Gastrocnemius medialis (tissue), 4 donors: ENCODE measurements around the gene TMEM201.

Experiments used
- POLR2A ChIP-seq, 2 donors: fragments of 450-650 bp; IDR thresholded peaks; one replicate each; pipeline ENCODE4 v1.6.1; 2017; ENCODE audit warnings: antibody characterized with exemption in 2 of 2, mild to moderate bottlenecking in 2 of 2, moderate library complexity in 2 of 2
- TF ChIP-seq, protein P1 (sequence below), 5 experiments: fragments of 450-650 bp in 3 of 5; fragments of 200-600 bp in 2 of 5; sonication (generic) in 2 of 5; IDR thresholded peaks in 4 of 5; conservative IDR thresholded peaks in 1 of 5; 1 replicate in 4 of 5; 2 replicates in 1 of 5; pipeline ENCODE4 v1.5.1; 2016 to 2019; ENCODE audit warnings: antibody characterized with exemption in 5 of 5, mild to moderate bottlenecking in 3 of 5, moderate library complexity in 3 of 5

DNA sequence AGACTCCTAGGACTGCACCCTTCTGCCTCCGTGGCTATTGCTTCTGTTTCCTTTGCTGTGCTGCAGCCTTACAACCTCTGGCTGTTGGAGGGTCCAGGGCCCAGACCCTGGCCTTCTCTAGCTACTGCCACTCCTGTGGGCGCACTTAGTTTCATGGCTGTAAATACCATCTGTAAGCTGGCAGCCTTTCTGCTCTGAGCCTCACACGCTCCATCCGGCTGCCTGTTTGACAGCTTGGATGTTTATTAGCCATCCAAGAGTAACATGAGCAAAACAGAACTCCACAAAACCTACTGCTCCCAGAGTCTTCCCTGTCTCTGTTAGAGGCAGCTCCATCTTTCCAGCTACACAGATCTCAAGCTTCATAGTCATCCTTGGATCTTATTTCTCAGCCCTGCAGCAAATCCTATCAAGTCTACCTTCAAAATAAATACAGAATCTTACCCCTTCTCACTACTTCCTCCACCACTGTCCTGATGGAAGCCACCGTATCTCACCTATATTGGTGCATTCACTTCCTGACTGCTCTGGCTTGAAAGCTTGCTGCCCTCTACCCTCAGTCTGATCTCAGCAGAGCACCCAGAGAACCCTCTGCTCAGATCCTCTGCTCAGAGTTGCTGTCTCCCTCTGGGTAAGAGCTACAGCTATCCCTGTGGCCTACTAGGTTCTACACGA, 30.3 kb upstream of the TMEM201 start:
- TF ChIP-seq, protein P1, sequence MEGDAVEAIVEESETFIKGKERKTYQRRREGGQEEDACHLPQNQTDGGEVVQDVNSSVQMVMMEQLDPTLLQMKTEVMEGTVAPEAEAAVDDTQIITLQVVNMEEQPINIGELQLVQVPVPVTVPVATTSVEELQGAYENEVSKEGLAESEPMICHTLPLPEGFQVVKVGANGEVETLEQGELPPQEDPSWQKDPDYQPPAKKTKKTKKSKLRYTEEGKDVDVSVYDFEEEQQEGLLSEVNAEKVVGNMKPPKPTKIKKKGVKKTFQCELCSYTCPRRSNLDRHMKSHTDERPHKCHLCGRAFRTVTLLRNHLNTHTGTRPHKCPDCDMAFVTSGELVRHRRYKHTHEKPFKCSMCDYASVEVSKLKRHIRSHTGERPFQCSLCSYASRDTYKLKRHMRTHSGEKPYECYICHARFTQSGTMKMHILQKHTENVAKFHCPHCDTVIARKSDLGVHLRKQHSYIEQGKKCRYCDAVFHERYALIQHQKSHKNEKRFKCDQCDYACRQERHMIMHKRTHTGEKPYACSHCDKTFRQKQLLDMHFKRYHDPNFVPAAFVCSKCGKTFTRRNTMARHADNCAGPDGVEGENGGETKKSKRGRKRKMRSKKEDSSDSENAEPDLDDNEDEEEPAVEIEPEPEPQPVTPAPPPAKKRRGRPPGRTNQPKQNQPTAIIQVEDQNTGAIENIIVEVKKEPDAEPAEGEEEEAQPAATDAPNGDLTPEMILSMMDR (IDR thresholded peaks at IDR 0.05 in 4 of 5, conservative IDR thresholded peaks at IDR 0.05 in 1 of 5), result no peak
- no peak for TF ChIP-seq POLR2A (IDR thresholded peaks at IDR 0.05)
